GM19395 (cell line): ENCODE data around the gene CIZ1.
"Not testable (repeated sequence)": the region's sequence is repeated elsewhere in the genome, so short reads cannot be mapped to it uniquely, and the experiment has no call there.

Experiments used
- ATAC-seq: cut with Tn5 transposase; IDR thresholded peaks from one replicate; pipeline ENCODE4 v1.9.1; 2021; ENCODE audit warnings: mild to moderate bottlenecking, moderate library complexity; ENCODE audit not compliant: unreplicated experiment

The CIZ1 gene

GRCh38 chr9:128148509-128149000 is 42.8 kb downstream of the CIZ1 start:
- no peak for ATAC-seq

GRCh38 chr9:128146591-128147120 is 44.7 kb downstream of the CIZ1 start:
- ATAC-seq = no peak

- no peak for ATAC-seq
Observed at GRCh38 chr9:128145951-128146351, 45.4 kb downstream of the CIZ1 start.

GRCh38 chr9:128145536-128145935 is 45.8 kb downstream of the CIZ1 start:
- no peak for ATAC-seq

GRCh38 chr9:128144239-128145181 is 46.9 kb downstream of the CIZ1 start:
- no peak for ATAC-seq

- ATAC-seq = no peak
Observed at GRCh38 chr9:128143525-128144238, 47.7 kb downstream of the CIZ1 start.

- no peak for ATAC-seq
Observed at GRCh38 chr9:128142596-128142995, 48.8 kb downstream of the CIZ1 start.

- no peak for ATAC-seq
Observed at GRCh38 chr9:128142061-128142460, 49.3 kb downstream of the CIZ1 start.

- no peak for ATAC-seq
Observed at GRCh38 chr9:128141604-128142003, 49.8 kb downstream of the CIZ1 start.

- no peak for ATAC-seq
Observed at GRCh38 chr9:128139621-128140020, 51.8 kb downstream of the CIZ1 start.

GRCh38 chr9:128138001-128138400 is 53.4 kb downstream of the CIZ1 start:
- ATAC-seq = no peak

GRCh38 chr9:128136816-128137793 is 54.3 kb downstream of the CIZ1 start:
- no peak for ATAC-seq

GRCh38 chr9:128135561-128135960 is 55.8 kb downstream of the CIZ1 start:
- not testable (repeated sequence) for ATAC-seq

- ATAC-seq = not testable (repeated sequence)
Observed at GRCh38 chr9:128132139-128132538, 59.2 kb downstream of the CIZ1 start.

GRCh38 chr9:128131346-128131745 is 60.0 kb downstream of the CIZ1 start:
- ATAC-seq = not testable (repeated sequence)

GRCh38 chr9:128130651-128131050 is 60.7 kb downstream of the CIZ1 start:
- ATAC-seq = not testable (repeated sequence)

- not testable (repeated sequence) for ATAC-seq
Observed at GRCh38 chr9:128129976-128130590, 61.3 kb downstream of the CIZ1 start.

- no peak for ATAC-seq
Observed at GRCh38 chr9:128128836-128129590, 62.4 kb downstream of the CIZ1 start.
